GM23338 (cell line): ENCODE results near the gene GNAT1. TPM values are rescaled to one million over a fixed set of nuclear protein-coding genes. Genes with fewer than 3 reads are reported as not detected.

ENCODE experiments used
- ATAC-seq: fragments of 200-7000 bp; cut with Tn5 transposase; 3 replicates; pipeline ENCODE4 v1.9.1; 2020
- DNase-seq: peaks from one replicate; pipeline ENCODE4 v3.0.0-alpha.2; 2015; ENCODE audit warnings: low spot score
- H2AFZ ChIP-seq: fragments of 200-600 bp; sonication (generic); 2 replicates; pipeline ENCODE4 v1.8.0; 2016; ENCODE audit warnings: antibody characterized with exemption, mild to moderate bottlenecking, moderate library complexity
- H3F3A ChIP-seq: fragments of 200-600 bp; sonication (generic); replicated peaks from 2 replicates; pipeline ENCODE4 v1.8.0; 2017; ENCODE audit warnings: antibody characterized with exemption, mixed run types, low read depth
- H3K27ac ChIP-seq: fragments of 200-600 bp; sonication (generic); 2 replicates; pipeline ENCODE4 v1.6.1; 2016; ENCODE audit warnings: low read depth
- H3K27me3 ChIP-seq: fragments of 200-600 bp; sonication (generic); 2 replicates; pipeline ENCODE4 v1.8.0; 2016; ENCODE audit warnings: mild to moderate bottlenecking, mixed run types, moderate library complexity; ENCODE audit not compliant: insufficient read depth
- H3K36me3 ChIP-seq: fragments of 200-600 bp; sonication (generic); 2 replicates; pipeline ENCODE4 v1.8.0; 2016; ENCODE audit warnings: mild to moderate bottlenecking; ENCODE audit not compliant: insufficient read depth
- H3K4me1 ChIP-seq: fragments of 200-600 bp; sonication (generic); 2 replicates; pipeline ENCODE4 v1.8.0; 2016; ENCODE audit warnings: mild to moderate bottlenecking, moderate library complexity; ENCODE audit not compliant: insufficient read depth
- H3K4me2 ChIP-seq: fragments of 200-600 bp; sonication (generic); 2 replicates; pipeline ENCODE4 v1.7.1; 2017; ENCODE audit warnings: mixed run types
- H3K4me3 ChIP-seq: fragments of 200-600 bp; sonication (generic); 2 replicates; pipeline ENCODE4 v1.6.1; 2016; ENCODE audit warnings: mixed run types
- H3K79me2 ChIP-seq: fragments of 200-600 bp; sonication (generic); replicated peaks from 2 replicates; pipeline ENCODE4 v1.8.0; 2017; ENCODE audit warnings: mild to moderate bottlenecking; ENCODE audit not compliant: insufficient read depth
- H3K9me2 ChIP-seq: fragments of 200-600 bp; sonication (generic); 2 replicates; pipeline ENCODE4 v1.8.0; 2017; ENCODE audit not compliant: insufficient read depth
- H4K20me1 ChIP-seq: fragments of 200-600 bp; sonication (generic); replicated peaks from 2 replicates; pipeline ENCODE4 v1.8.0; 2017; ENCODE audit warnings: mild to moderate bottlenecking; ENCODE audit not compliant: insufficient read depth
- H3K27ac Mint-ChIP-seq: 2 replicates; pipeline ENCODE4 v1.8.0; 2020; ENCODE audit warnings: inconsistent platforms, mild to moderate bottlenecking, moderate library complexity, mixed read lengths
- H3K27me3 Mint-ChIP-seq: 3 replicates; pipeline ENCODE4 v1.8.0; 2022; ENCODE audit warnings: low read depth, mild to moderate bottlenecking, moderate library complexity, mixed read lengths, inconsistent platforms; ENCODE audit not compliant: insufficient read depth, poor library complexity
- H3K36me3 Mint-ChIP-seq: 3 replicates; pipeline ENCODE4 v1.8.0; 2021; ENCODE audit warnings: low read depth, mild to moderate bottlenecking, inconsistent platforms, moderate library complexity, mixed read lengths
- H3K4me1 Mint-ChIP-seq: 3 replicates; pipeline ENCODE4 v1.8.0; 2020; ENCODE audit warnings: mild to moderate bottlenecking, inconsistent platforms, mixed read lengths
- H3K4me3 Mint-ChIP-seq: 3 replicates; pipeline ENCODE4 v1.8.0; 2021; ENCODE audit warnings: moderate library complexity, mild to moderate bottlenecking, inconsistent platforms, mixed read lengths
- H3K9me3 Mint-ChIP-seq: 3 replicates; pipeline ENCODE4 v1.8.0; 2020; ENCODE audit warnings: moderate library complexity, mild to moderate bottlenecking, inconsistent platforms, mixed read lengths
- CREB1 ChIP-seq: fragments of 250-450 bp; sonication (Bioruptor Pico); IDR thresholded peaks from 2 replicates; pipeline ENCODE4 v1.5.0; 2020; ENCODE audit warnings: low read depth, mild to moderate bottlenecking, moderate library complexity
- EZH2phosphoT487 ChIP-seq: fragments of 200-600 bp; sonication (generic); IDR thresholded peaks from one replicate; pipeline ENCODE4 v1.8.1; 2018; ENCODE audit warnings: antibody characterized with exemption; ENCODE audit not compliant: unreplicated experiment
- JUNB ChIP-seq: IDR thresholded peaks from one replicate; pipeline ENCODE4 v1.6.1; 2016; ENCODE audit warnings: antibody characterized with exemption; ENCODE audit not compliant: unreplicated experiment
- NANOG ChIP-seq: IDR thresholded peaks from 2 replicates; pipeline ENCODE4 v1.6.1; 2016; ENCODE audit warnings: antibody characterized with exemption, borderline replicate concordance
- POLR2AphosphoS5 ChIP-seq: IDR thresholded peaks from 2 replicates; pipeline ENCODE4 v1.6.1; 2016; ENCODE audit warnings: antibody characterized with exemption, low read depth
- REST ChIP-seq: IDR thresholded peaks from one replicate; pipeline ENCODE4 v1.6.1; 2018; ENCODE audit warnings: antibody characterized with exemption; ENCODE audit not compliant: unreplicated experiment
- STAT1 ChIP-seq: IDR thresholded peaks from one replicate; pipeline ENCODE4 v1.6.1; 2016; ENCODE audit warnings: antibody characterized with exemption; ENCODE audit not compliant: unreplicated experiment
- ZNF114 ChIP-seq: fragments of 250-450 bp; sonication (Bioruptor Pico); IDR thresholded peaks from 2 replicates; pipeline ENCODE4 v1.5.0; 2020; ENCODE audit warnings: mild to moderate bottlenecking, moderate library complexity
- ZNF462 ChIP-seq: fragments of 250-450 bp; sonication (Bioruptor Pico); IDR thresholded peaks from 2 replicates; pipeline ENCODE4 v1.5.0; 2020; ENCODE audit warnings: mild to moderate bottlenecking, moderate library complexity
- polyA plus RNA-seq: library from polyadenylated mRNA; unstranded; fragments of >200 nt; fragmentation: Nextera tagmentation; extraction: Ambion mirVana; gene quantifications from 2 replicates; pipeline ENCODE4 v1.2.1, GENCODE V29; 2016
- total RNA-seq: library from RNA; depleted of rRNA; stranded (reverse); fragments of >200 nt; shearing (Covaris generic); gene quantifications from 2 replicates; pipeline ENCODE4 v1.2.3, GENCODE V29; 2014

The GNAT1 gene
- total and polyA plus RNA-seq, 2 experiments from 2014 or later, result not detected

GRCh38 chr3:50212971-50213370 is 21.6 kb downstream of the GNAT1 start (continued):
- TF ChIP-seq ZNF462 (CRISPR knock-in tag) (no peak), JUNB (no peak)

GRCh38 chr3:50213373-50213772 is 22.0 kb downstream of the GNAT1 start:
- Histone ChIP-seq H3K36me3 (no peaks in the 10 kb centered on the region), H3F3A (0 out of 2 replicates have a peak, but pooled peaks cover 2% of the 10 kb centered on the region), H3K4me3 (no peak overlapping the region), H3K4me2 (no peak overlapping the region), H3K27me3 (no peaks in the 10 kb centered on the region), H2AFZ (no peak overlapping the region), H3K27ac (no peak overlapping the region), H3K4me1 (no peaks in the 10 kb centered on the region), H4K20me1 (no peaks in the 10 kb centered on the region), H3K79me2 (no peaks in the 10 kb centered on the region), H3K9me2 (no peaks in the 10 kb centered on the region)
- H3K27ac Mint-ChIP-seq, result no peak overlapping the region
- peaks cover 12% of the 10 kb centered on the region for H3K27me3 Mint-ChIP-seq
- H3K4me3 Mint-ChIP-seq, result no peak overlapping the region
- no peak for DNase-seq
- no peaks in the 10 kb centered on the region for H3K9me3 Mint-ChIP-seq
- peaks cover 14% of the 10 kb centered on the region for H3K4me1 Mint-ChIP-seq
- no peaks in the 10 kb centered on the region for H3K36me3 Mint-ChIP-seq
- no peak for ATAC-seq
- TF ChIP-seq STAT1, result no peak
- no peak for TF ChIP-seq CREB1 (CRISPR knock-in tag)
- TF ChIP-seq REST, result no peak
- TF ChIP-seq EZH2phosphoT487, result no peak
- TF ChIP-seq NANOG, result no peak
- no peak for TF ChIP-seq JUNB
- TF ChIP-seq ZNF114, result no peak
- TF ChIP-seq POLR2AphosphoS5, result no peak
